Right lobe of liver (tissue), 4 donors: Measurements from ENCODE around the gene FAM47E.

Source experiments
- POLR2A ChIP-seq: fragments of 450-650 bp; IDR thresholded peaks from one replicate; pipeline ENCODE4 v1.6.1; 2017; ENCODE audit warnings: antibody characterized with exemption, mild to moderate bottlenecking
- TF ChIP-seq, protein P1 (sequence below), 4 donors: fragments of 200-600 bp in 3 of 4; fragments of 450-650 bp in 1 of 4; IDR thresholded peaks; one replicate each; pipeline versions ENCODE4 v1.5.1 to v1.8.0; 2016 to 2022; ENCODE audit warnings: antibody characterized with exemption in 4 of 4, mild to moderate bottlenecking in 2 of 4
- donor health status: DM: no; HTN: no; CAD: no.
- donor health status: DM: no; HTN: no; CAD: no.
- donor health status: DM: no; HTN: yes; CAD: no.

DNA sequence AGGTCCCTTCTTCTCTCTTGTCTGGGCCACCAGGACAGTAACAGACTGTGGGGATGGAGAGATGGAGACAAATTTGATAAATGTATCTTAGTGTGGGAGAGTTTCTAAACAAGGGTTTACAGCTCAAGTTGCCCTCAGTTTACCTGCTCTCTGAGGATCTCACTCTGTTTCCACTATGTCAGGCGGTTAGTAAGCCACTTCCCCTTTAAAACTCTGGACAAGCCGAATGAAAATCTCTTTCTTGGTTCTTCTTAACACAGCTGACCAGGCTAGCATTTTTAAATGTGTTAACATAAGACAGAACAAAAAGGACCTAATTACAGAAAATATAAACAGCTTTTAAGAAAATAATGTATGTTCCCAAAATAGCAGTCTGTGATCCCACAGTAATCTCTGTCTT, 35.0 kb upstream of the FAM47E start:
- no peak for TF ChIP-seq POLR2A
- TF ChIP-seq, protein P1, sequence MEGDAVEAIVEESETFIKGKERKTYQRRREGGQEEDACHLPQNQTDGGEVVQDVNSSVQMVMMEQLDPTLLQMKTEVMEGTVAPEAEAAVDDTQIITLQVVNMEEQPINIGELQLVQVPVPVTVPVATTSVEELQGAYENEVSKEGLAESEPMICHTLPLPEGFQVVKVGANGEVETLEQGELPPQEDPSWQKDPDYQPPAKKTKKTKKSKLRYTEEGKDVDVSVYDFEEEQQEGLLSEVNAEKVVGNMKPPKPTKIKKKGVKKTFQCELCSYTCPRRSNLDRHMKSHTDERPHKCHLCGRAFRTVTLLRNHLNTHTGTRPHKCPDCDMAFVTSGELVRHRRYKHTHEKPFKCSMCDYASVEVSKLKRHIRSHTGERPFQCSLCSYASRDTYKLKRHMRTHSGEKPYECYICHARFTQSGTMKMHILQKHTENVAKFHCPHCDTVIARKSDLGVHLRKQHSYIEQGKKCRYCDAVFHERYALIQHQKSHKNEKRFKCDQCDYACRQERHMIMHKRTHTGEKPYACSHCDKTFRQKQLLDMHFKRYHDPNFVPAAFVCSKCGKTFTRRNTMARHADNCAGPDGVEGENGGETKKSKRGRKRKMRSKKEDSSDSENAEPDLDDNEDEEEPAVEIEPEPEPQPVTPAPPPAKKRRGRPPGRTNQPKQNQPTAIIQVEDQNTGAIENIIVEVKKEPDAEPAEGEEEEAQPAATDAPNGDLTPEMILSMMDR (IDR thresholded peaks at IDR 0.05): no peak
